Adrenal gland (tissue), 12 donors: Measurements from ENCODE around the gene TMEM229B. TPM values are rescaled to one million over a fixed set of nuclear protein-coding genes. Genes with fewer than 3 reads are reported as not detected.

ENCODE experiments used
- DNase-seq, 7 donors: peaks; one replicate each; pipeline ENCODE4 v3.0.0-alpha.2; 2019 to 2020
- H3K27ac ChIP-seq, 5 donors: fragments of 200-600 bp; sonication (generic) in 4 of 5; 1 replicate in 3 of 5; 2 replicates in 2 of 5; pipeline versions ENCODE4 v1.5.1 to v1.8.0; 2016 to 2020; ENCODE audit warnings: mild to moderate bottlenecking in 1 of 5
- H3K27me3 ChIP-seq: fragments of 200-600 bp; 2 replicates; pipeline ENCODE4 v1.8.0; 2021
- H3K36me3 ChIP-seq, 2 donors: fragments of 200-600 bp; replicated peaks in 1 of 2; 1 replicate in 1 of 2; 2 replicates in 1 of 2; pipeline versions ENCODE4 v1.5.1 to v1.8.0; 2018 to 2022
- H3K4me1 ChIP-seq, 2 donors: fragments of 200-600 bp; replicated peaks in 1 of 2; 1 replicate in 1 of 2; 2 replicates in 1 of 2; pipeline versions ENCODE4 v1.5.1 to v1.8.0; 2018 to 2021
- H3K4me3 ChIP-seq, 4 donors: fragments of 200-600 bp; sonication (generic) in 3 of 4; one replicate each; pipeline ENCODE4 v1.5.1; 2016 to 2018
- H3K9me3 ChIP-seq, 3 donors: fragments of 200-600 bp; sonication (generic) in 1 of 3; replicated peaks in 1 of 3; 1 replicate in 2 of 3; 2 replicates in 1 of 3; pipeline versions ENCODE4 v1.5.1 to v1.8.0; 2016 to 2021
- CTCF ChIP-seq, 6 experiments: fragments of 450-650 bp in 4 of 6; fragments of 200-600 bp in 2 of 6; sonication (generic) in 1 of 6; IDR thresholded peaks; 1 replicate in 5 of 6; 2 replicates in 1 of 6; pipeline versions ENCODE4 v1.5.1 to v1.8.0; 2016 to 2021; ENCODE audit warnings: antibody characterized with exemption in 6 of 6, mild to moderate bottlenecking in 2 of 6, moderate library complexity in 1 of 6
- POLR2A ChIP-seq, 2 donors: fragments of 450-650 bp; IDR thresholded peaks; one replicate each; pipeline ENCODE4 v1.6.1; 2017; ENCODE audit warnings: antibody characterized with exemption in 2 of 2, mild to moderate bottlenecking in 2 of 2, moderate library complexity in 1 of 2
- WGBS, 4 donors: extraction: QIAGEN DNeasy Blood & Tissue Kit in 2 of 4; methylation state at CpG; one replicate each; pipeline versions ENCODE4 v1.1.5 to v1.1.7; 2013 to 2017; 5-methylcytosine and 5-hydroxymethylcytosine counted together
- intact Hi-C, 2 donors: fragments of 100-400 bp; cut with DNase I; formaldehyde crosslinking; loops; one replicate each; pipeline versions ENCODE4 v1.14.1 to v1.15.0; 2022 to 2023
- polyA plus RNA-seq, 3 donors: library from polyadenylated mRNA; stranded (reverse); fragments of 200-250 nt in 2 of 3; fragments of 350-450 nt in 1 of 3; fragmentation: Illumina TruSeq in 1 of 3; extraction: RNeasy Lipid Tissue Mini Kit (QIAGEN cat#74804) in 1 of 3; gene quantifications; one replicate each; pipeline ENCODE4 v1.2.3, GENCODE V29; 2013 to 2014
- total RNA-seq, 9 donors: library from RNA; depleted of rRNA in 4 of 9; stranded (reverse); fragments of >200 nt in 4 of 9; fragments of 120-200 nt in 1 of 9; fragmentation: NEBNext Ultra II Directional in 1 of 9; extraction: Animal tissue kit (Norgen Biotek cat#: 25700) in 1 of 9; gene quantifications; one replicate each; pipeline versions ENCODE4 v1.1.0 to v1.2.4, GENCODE V29; 2013 to 2023
- donor health status: healthy with polysubstance abuse.
- donor health status: Bipolar disorder and iron deficiency.
- donor health status: DM: yes; HTN: yes; CAD: no.
- donor health status: DM: no; HTN: no; CAD: no.
- donor health status: DM: no; HTN: no; CAD: no.
- donor health status: DM: yes; HTN: yes; CAD: no.

TMEM229B gene
- total and polyA plus RNA-seq, 12 donors: 5.7 to 63.9 (median 32.7) TPM

GRCh38 chr14:67467134-67467533 is 21.4 kb downstream of the TMEM229B start:
- H3K9me3 ChIP-seq: no peaks in the 10 kb centered on the region
- no peak overlapping the region for H3K27ac ChIP-seq
- no peak for DNase-seq
- H3K36me3 ChIP-seq: no peaks in the 10 kb centered on the region
- no peak overlapping the region for H3K4me3 ChIP-seq
- H3K4me1 ChIP-seq: peaks cover 0 to under 1% of the 10 kb centered on the region in 2 donors
- intact Hi-C loops: no loop called here
- WGBS, 4 donors: 79 to 98% (median 93%) methylated on average over 1 of the region's 1 CpG
- H3K27me3 ChIP-seq: no peaks in the 10 kb centered on the region
- no peak for TF ChIP-seq POLR2A (IDR thresholded peaks at IDR 0.05)
- no peak for TF ChIP-seq CTCF (IDR thresholded peaks at IDR 0.05)

GRCh38 chr14:67464879-67465278 is 23.6 kb downstream of the TMEM229B start:
- Histone ChIP-seq H3K36me3 (no peaks in the 10 kb centered on the region), H3K9me3 (no peaks in the 10 kb centered on the region), H3K27me3 (no peaks in the 10 kb centered on the region), H3K4me1 (peaks cover 9 to 12% of the 10 kb centered on the region in 2 donors), H3K27ac (no peak overlapping the region), H3K4me3 (no peak overlapping the region)
- 82 to 88% (median 84%) methylated on average over 8 of the region's 8 CpGs for WGBS, 4 donors
- TF ChIP-seq CTCF (IDR thresholded peaks at IDR 0.05) (no peak), POLR2A (IDR thresholded peaks at IDR 0.05) (no peak)
- intact Hi-C loops: no loop called here
- no peak for DNase-seq

GRCh38 chr14:67464377-67464776 is 24.1 kb downstream of the TMEM229B start:
- no peak for DNase-seq
- no peak overlapping the region for H3K27ac ChIP-seq
- no peak for TF ChIP-seq CTCF (IDR thresholded peaks at IDR 0.05)
- no peak for TF ChIP-seq POLR2A (IDR thresholded peaks at IDR 0.05)

GRCh38 chr14:67463900-67464299 is 24.6 kb downstream of the TMEM229B start:
- DNase-seq: no peak

More at GRCh38 chr14:67464377-67464776, 24.1 kb downstream of the TMEM229B start:
- H3K4me1 ChIP-seq: peaks cover 9 to 12% of the 10 kb centered on the region in 2 donors
- H3K27me3 ChIP-seq: no peaks in the 10 kb centered on the region
- intact Hi-C loops: no loop called here
- no peak overlapping the region for H3K4me3 ChIP-seq
- H3K9me3 ChIP-seq: no peaks in the 10 kb centered on the region
- WGBS, 4 donors: 62 to 69% (median 67%) methylated on average over 6 of the region's 6 CpGs
- no peaks in the 10 kb centered on the region for H3K36me3 ChIP-seq

GRCh38 chr14:67461996-67462395 is 26.5 kb downstream of the TMEM229B start:
- Histone ChIP-seq H3K27me3 (no peaks in the 10 kb centered on the region), H3K36me3 (no peaks in the 10 kb centered on the region), H3K4me1 (peaks cover 9 to 12% of the 10 kb centered on the region in 2 donors), H3K9me3 (no peaks in the 10 kb centered on the region), H3K4me3 (no peak overlapping the region), H3K27ac (peak overlapping the region; percentile 34 to 89 (median 83))
- peak in 1 of 7 donors; percentile 22 for DNase-seq
- 48 to 62% (median 57%) methylated on average over 1 of the region's 1 CpG for WGBS, 4 donors
- intact Hi-C loops: no loop called here
- no peak for TF ChIP-seq POLR2A (IDR thresholded peaks at IDR 0.05)

More at GRCh38 chr14:67463900-67464299, 24.6 kb downstream of the TMEM229B start:
- TF ChIP-seq POLR2A (IDR thresholded peaks at IDR 0.05): no peak
- Histone ChIP-seq H3K9me3 (no peaks in the 10 kb centered on the region), H3K36me3 (no peaks in the 10 kb centered on the region), H3K4me1 (peaks cover 9 to 12% of the 10 kb centered on the region in 2 donors), H3K27me3 (no peaks in the 10 kb centered on the region), H3K4me3 (no peak overlapping the region), H3K27ac (no peak overlapping the region)
- intact Hi-C loops: no loop called here
- WGBS, 4 donors: 93 to 100% (median 97%) methylated on average over 3 of the region's 3 CpGs
